ENCODE measurements around the gene SLC7A9. TPM values are rescaled to one million over a fixed set of nuclear protein-coding genes. Genes with fewer than 3 reads are reported as not detected.

SLC7A9 gene
- polyA plus RNA-seq, 1 of the 3 experiments (the other 2 are of a cell fraction) = not detected

DNA sequence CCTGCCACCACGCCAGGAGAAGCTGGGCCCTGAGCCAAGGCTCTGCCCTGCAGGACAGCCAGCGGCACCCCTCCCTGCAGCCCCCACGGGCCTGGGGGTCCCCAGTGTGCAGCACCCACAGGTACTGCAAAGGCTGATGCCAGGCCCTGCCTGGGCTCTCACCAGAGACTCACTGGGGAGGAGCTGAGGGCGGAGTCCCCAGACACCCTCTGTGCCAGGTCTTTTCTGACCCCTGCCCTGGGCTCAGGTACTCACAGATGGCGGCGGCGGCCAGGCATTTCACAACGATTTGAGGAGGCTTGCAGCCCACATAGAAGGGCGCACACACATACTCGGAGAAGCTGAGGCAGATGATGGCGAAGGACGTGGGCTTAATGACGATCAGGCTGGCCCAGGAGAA lies 5.7 kb downstream of the SLC7A9 start:
- H3K4me2 ChIP-seq = no peak overlapping the region
- H3K4me3 ChIP-seq (ENCODE audit: low read depth in 2 of 2, low read length in 1 of 2) = no peak overlapping the region
- CTCF ChIA-PET = interaction anchor here (0.9 kb wide), 1 partner anchor 122 kb away, joined by 3 read pairs; no protein-coding TSS in a partner anchor
- WGBS (ENCODE audit: low lambda C conversion rate) = 78% methylated on average over 10 of the region's 13 CpGs
- H2AFZ ChIP-seq (ENCODE audit: low read depth) = no peak overlapping the region
- TF ChIP-seq YY1 (IDR thresholded peaks at IDR 0.05; ENCODE audit: low read depth) = no peak
- H3K9me2 ChIP-seq = no peaks in the 10 kb centered on the region
- H3K4me1 ChIP-seq (ENCODE audit: control insufficient read depth in 1 of 2, insufficient read depth in 2 of 2, low read depth in 1 of 2, low read length in 1 of 2) = no peaks in the 10 kb centered on the region
- no peaks in the 10 kb centered on the region for H3K36me3 ChIP-seq (replicated peaks in 1 of 2; ENCODE audit: control insufficient read depth in 1 of 2, insufficient read depth in 2 of 2, low read length in 1 of 2)
- no peaks in the 10 kb centered on the region for H3K79me2 ChIP-seq (ENCODE audit: insufficient read depth)
- DNase-seq = no peak
- H4K20me1 ChIP-seq (ENCODE audit: insufficient read depth) = no peaks in the 10 kb centered on the region
- no peaks in the 10 kb centered on the region for H3K9me3 ChIP-seq
- H3K27ac ChIP-seq (ENCODE audit: low read depth in 2 of 2, low read length in 1 of 2) = no peak overlapping the region
- no peak overlapping the region for H3K9ac ChIP-seq
- POLR2A ChIA-PET = no interaction called here
- no peaks in the 10 kb centered on the region for H3K27me3 ChIP-seq (ENCODE audit: insufficient read depth)
- no peaks in the 10 kb centered on the region for H3F3A ChIP-seq (replicated peaks; ENCODE audit: insufficient read depth)

DNA sequence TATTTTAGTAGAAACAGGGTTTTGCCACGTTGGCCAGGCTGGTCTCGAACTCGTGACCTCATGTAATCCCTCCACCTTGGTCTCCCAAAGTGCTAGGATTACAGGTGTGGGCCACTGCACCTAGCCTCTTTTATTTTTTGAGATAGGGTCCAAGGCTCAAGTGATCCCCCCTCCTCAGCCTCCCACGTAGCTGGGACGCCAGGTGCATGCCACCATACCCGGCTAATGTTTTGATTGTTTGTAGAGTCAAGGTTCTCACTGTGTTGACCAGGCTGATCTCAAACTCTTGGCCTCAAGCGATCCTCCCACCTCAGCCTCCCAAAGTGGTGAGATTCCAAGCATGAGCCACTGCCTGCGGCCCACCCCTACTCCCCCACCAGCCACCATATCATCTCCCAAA lies 6.3 kb downstream of the SLC7A9 start:
- TF ChIP-seq GATA2 (CRISPR knock-in tag; IDR thresholded peaks at IDR 0.05) (no peak), TAF1 (IDR thresholded peaks at IDR 0.05; ENCODE audit: borderline replicate concordance, low read depth, low read length) (no peak), SIN3A (IDR thresholded peaks at IDR 0.05; ENCODE audit: borderline replicate concordance, low read depth, low read length) (no peak), RFX5 (IDR thresholded peaks at IDR 0.05; ENCODE audit: low read length) (no peak), TCF12 (IDR thresholded peaks at IDR 0.05) (no peak), YY1 (IDR thresholded peaks at IDR 0.05; ENCODE audit: low read depth) (no peak), JUND (IDR thresholded peaks at IDR 0.05) (no peak), FOXM1 (IDR thresholded peaks at IDR 0.05; ENCODE audit: low read depth) (no peak), RCOR1 (IDR thresholded peaks at IDR 0.05; ENCODE audit: low read length) (no peak), CHD2 (IDR thresholded peaks at IDR 0.05; ENCODE audit: low read length, partially characterized antibody) (no peak), POLR2AphosphoS5 (IDR thresholded peaks at IDR 0.05; ENCODE audit: low read depth, low read length) (no peak), TEAD4 (IDR thresholded peaks at IDR 0.05; ENCODE audit: borderline replicate concordance, insufficient read depth) (no peak), SMC3 (IDR thresholded peaks at IDR 0.05; ENCODE audit: low read depth, low read length) (no peak), NRF1 (IDR thresholded peaks at IDR 0.05; ENCODE audit: low read depth, low read length) (no peak), MXI1 (IDR thresholded peaks at IDR 0.05; ENCODE audit: low read depth, low read length) (no peak)
- TF ChIP-seq, protein P1, sequence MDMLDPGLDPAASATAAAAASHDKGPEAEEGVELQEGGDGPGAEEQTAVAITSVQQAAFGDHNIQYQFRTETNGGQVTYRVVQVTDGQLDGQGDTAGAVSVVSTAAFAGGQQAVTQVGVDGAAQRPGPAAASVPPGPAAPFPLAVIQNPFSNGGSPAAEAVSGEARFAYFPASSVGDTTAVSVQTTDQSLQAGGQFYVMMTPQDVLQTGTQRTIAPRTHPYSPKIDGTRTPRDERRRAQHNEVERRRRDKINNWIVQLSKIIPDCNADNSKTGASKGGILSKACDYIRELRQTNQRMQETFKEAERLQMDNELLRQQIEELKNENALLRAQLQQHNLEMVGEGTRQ (IDR thresholded peaks at IDR 0.05; ENCODE audit: borderline replicate concordance, low read depth, low read length) = no peak
- TF ChIP-seq, protein P2, sequence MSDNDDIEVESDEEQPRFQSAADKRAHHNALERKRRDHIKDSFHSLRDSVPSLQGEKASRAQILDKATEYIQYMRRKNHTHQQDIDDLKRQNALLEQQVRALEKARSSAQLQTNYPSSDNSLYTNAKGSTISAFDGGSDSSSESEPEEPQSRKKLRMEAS (IDR thresholded peaks at IDR 0.05; ENCODE audit: low read depth) = no peak
- TF ChIP-seq, protein P3, sequence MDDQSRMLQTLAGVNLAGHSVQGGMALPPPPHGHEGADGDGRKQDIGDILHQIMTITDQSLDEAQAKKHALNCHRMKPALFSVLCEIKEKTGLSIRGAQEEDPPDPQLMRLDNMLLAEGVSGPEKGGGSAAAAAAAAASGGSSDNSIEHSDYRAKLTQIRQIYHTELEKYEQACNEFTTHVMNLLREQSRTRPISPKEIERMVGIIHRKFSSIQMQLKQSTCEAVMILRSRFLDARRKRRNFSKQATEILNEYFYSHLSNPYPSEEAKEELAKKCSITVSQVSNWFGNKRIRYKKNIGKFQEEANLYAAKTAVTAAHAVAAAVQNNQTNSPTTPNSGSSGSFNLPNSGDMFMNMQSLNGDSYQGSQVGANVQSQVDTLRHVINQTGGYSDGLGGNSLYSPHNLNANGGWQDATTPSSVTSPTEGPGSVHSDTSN (IDR thresholded peaks at IDR 0.05) = no peak
- TF ChIP-seq, protein P4, sequence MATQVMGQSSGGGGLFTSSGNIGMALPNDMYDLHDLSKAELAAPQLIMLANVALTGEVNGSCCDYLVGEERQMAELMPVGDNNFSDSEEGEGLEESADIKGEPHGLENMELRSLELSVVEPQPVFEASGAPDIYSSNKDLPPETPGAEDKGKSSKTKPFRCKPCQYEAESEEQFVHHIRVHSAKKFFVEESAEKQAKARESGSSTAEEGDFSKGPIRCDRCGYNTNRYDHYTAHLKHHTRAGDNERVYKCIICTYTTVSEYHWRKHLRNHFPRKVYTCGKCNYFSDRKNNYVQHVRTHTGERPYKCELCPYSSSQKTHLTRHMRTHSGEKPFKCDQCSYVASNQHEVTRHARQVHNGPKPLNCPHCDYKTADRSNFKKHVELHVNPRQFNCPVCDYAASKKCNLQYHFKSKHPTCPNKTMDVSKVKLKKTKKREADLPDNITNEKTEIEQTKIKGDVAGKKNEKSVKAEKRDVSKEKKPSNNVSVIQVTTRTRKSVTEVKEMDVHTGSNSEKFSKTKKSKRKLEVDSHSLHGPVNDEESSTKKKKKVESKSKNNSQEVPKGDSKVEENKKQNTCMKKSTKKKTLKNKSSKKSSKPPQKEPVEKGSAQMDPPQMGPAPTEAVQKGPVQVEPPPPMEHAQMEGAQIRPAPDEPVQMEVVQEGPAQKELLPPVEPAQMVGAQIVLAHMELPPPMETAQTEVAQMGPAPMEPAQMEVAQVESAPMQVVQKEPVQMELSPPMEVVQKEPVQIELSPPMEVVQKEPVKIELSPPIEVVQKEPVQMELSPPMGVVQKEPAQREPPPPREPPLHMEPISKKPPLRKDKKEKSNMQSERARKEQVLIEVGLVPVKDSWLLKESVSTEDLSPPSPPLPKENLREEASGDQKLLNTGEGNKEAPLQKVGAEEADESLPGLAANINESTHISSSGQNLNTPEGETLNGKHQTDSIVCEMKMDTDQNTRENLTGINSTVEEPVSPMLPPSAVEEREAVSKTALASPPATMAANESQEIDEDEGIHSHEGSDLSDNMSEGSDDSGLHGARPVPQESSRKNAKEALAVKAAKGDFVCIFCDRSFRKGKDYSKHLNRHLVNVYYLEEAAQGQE (IDR thresholded peaks at IDR 0.05; ENCODE audit: low read depth, low read length) = no peak
- no peak overlapping the region for H3K4me2 ChIP-seq
- no peak overlapping the region for H3K9ac ChIP-seq
- POLR2A ChIA-PET = no interaction called here
- H3K4me3 ChIP-seq (ENCODE audit: low read depth in 2 of 2, low read length in 1 of 2) = no peak overlapping the region
- H3K36me3 ChIP-seq (replicated peaks in 1 of 2; ENCODE audit: control insufficient read depth in 1 of 2, insufficient read depth in 2 of 2, low read length in 1 of 2) = no peaks in the 10 kb centered on the region
- CTCF ChIA-PET = no interaction called here
- no peaks in the 10 kb centered on the region for H3K27me3 ChIP-seq (ENCODE audit: insufficient read depth)
- no peaks in the 10 kb centered on the region for H3K79me2 ChIP-seq (ENCODE audit: insufficient read depth)
- 61% methylated on average over 8 of the region's 8 CpGs for WGBS (ENCODE audit: low lambda C conversion rate)
- H3K9me2 ChIP-seq = no peaks in the 10 kb centered on the region
- no peaks in the 10 kb centered on the region for H3K4me1 ChIP-seq (ENCODE audit: control insufficient read depth in 1 of 2, insufficient read depth in 2 of 2, low read depth in 1 of 2, low read length in 1 of 2)
- DNase-seq = no peak
- H4K20me1 ChIP-seq (ENCODE audit: insufficient read depth) = no peaks in the 10 kb centered on the region
- no peak overlapping the region for H2AFZ ChIP-seq (ENCODE audit: low read depth)
- no peaks in the 10 kb centered on the region for H3K9me3 ChIP-seq
- H3K27ac ChIP-seq (ENCODE audit: low read depth in 2 of 2, low read length in 1 of 2) = no peak overlapping the region
- no peaks in the 10 kb centered on the region for H3F3A ChIP-seq (replicated peaks; ENCODE audit: insufficient read depth)

Measured in SK-N-SH (cell line).